Subcutaneous adipose tissue (tissue), 4 donors: ENCODE results near the gene SP4. TPM values are rescaled to one million over a fixed set of nuclear protein-coding genes. Genes with fewer than 3 reads are reported as not detected.

Experiments used
- CTCF ChIP-seq: fragments of 450-650 bp; IDR thresholded peaks from one replicate; pipeline ENCODE4 v1.5.1; 2016; ENCODE audit warnings: low read depth, mild to moderate bottlenecking, control low read depth, antibody characterized with exemption, moderate library complexity
- total RNA-seq, 4 donors: library from RNA; depleted of rRNA; stranded (reverse); fragments of >200 nt; gene quantifications; one replicate each; pipeline ENCODE4 v1.1.0, GENCODE V29; 2016

SP4 gene
- total RNA-seq, 4 donors from 2014 or later: 7.3 to 14.6 (median 9.2) TPM

- no peak for TF ChIP-seq CTCF
Measured at GRCh38 chr7:21450076-21450475, 22.2 kb downstream of the SP4 start.

- no peak for TF ChIP-seq CTCF
Measured at GRCh38 chr7:21450941-21451340, 23.1 kb downstream of the SP4 start.

GRCh38 chr7:21454182-21454581 lies 26.3 kb downstream of the SP4 start:
- TF ChIP-seq CTCF: no peak

GRCh38 chr7:21454906-21455305 lies 27.0 kb downstream of the SP4 start:
- no peak for TF ChIP-seq CTCF

GRCh38 chr7:21461282-21461681 lies 33.4 kb downstream of the SP4 start:
- TF ChIP-seq CTCF: no peak

GRCh38 chr7:21462081-21462480 lies 34.2 kb downstream of the SP4 start:
- TF ChIP-seq CTCF: no peak

- no peak for TF ChIP-seq CTCF
Measured at GRCh38 chr7:21463524-21463923, 35.6 kb downstream of the SP4 start.
